ENCODE measurements around the gene ZNF2. TPM values are rescaled to one million over a fixed set of nuclear protein-coding genes. Genes with fewer than 3 reads are reported as not detected.
"Not testable (repeated sequence)": the region's sequence is repeated elsewhere in the genome, so short reads cannot be mapped to it uniquely, and the experiment has no call there.

Gene ZNF2
- total RNA-seq, 1 experiment from 2014 or later: 5.6 TPM

DNA sequence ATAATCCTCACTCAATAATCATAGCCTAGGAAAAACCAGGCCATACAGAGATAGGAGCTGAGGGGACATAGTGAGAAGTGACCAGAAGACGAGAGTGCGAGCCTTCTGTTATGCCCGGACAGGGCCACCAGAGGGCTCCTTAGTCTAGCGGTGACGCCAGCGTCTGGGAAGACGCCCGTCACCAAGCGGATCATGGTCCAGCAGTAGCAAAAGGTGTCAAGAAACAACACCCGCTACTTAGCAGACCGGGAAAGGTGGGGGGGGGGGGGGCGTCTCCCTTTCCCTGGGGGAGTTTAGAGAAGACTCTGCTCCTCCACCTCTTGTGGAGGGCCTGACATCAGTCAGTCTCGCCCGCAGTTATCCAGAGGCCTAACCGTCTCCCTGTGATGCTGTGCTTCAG lies 27.3 kb downstream of the ZNF2 start:
- ATAC-seq; H3K4me3 ChIP-seq (ENCODE audit: low read depth in 2 of 2, low read length in 2 of 2); H3K27me3 ChIP-seq (ENCODE audit: control insufficient read depth, insufficient read depth, low read length); H3K36me3 ChIP-seq (ENCODE audit: control insufficient read depth, insufficient read depth, low read length); BruUV-seq (replicated peaks); in situ Hi-C loops (cut with HindIII; ENCODE audit: low pct_unique_long_range_greater_than_20kb, low sequenced_read_pairs); H3K27ac ChIP-seq (ENCODE audit: low read length); DNase-seq (ENCODE audit: low read depth, low spot score); H3K4me1 ChIP-seq (ENCODE audit: control insufficient read depth, insufficient read depth, low read length); POLR2A ChIA-PET; H3K9me3 ChIP-seq (ENCODE audit: control insufficient read depth, insufficient read depth, low read depth, low read length): not testable (repeated sequence)
- CTCF ChIA-PET: interaction anchor here (0.6 kb wide), 2 partner anchors 26 to 119 kb away, joined by 6 to 8 read pairs; no protein-coding TSS in a partner anchor
- intact Hi-C loops (cut with micrococcal nuclease; ENCODE audit: unreplicated experiment): loop anchor here (5.0 kb wide), 1 partner anchor 124 kb away; no protein-coding TSS in a partner anchor
- peak; percentile 84 for TF ChIP-seq CTCF (IDR thresholded peaks at IDR 0.05)

- no peak overlapping the region for H3K27ac ChIP-seq (ENCODE audit: low read length)
- intact Hi-C loops (cut with micrococcal nuclease; ENCODE audit: unreplicated experiment): no loop called here
- POLR2A ChIA-PET: no interaction called here
- H3K27me3 ChIP-seq (ENCODE audit: control insufficient read depth, insufficient read depth, low read length): no peaks in the 10 kb centered on the region
- CTCF ChIA-PET: no interaction called here
- ATAC-seq (no peak), DNase-seq (ENCODE audit: low read depth, low spot score) (no peak)
- no peak for TF ChIP-seq CTCF (IDR thresholded peaks at IDR 0.05)
- peaks cover 11% of the 10 kb centered on the region for H3K9me3 ChIP-seq (ENCODE audit: control insufficient read depth, insufficient read depth, low read depth, low read length)
- H3K4me3 ChIP-seq (ENCODE audit: low read depth in 2 of 2, low read length in 2 of 2): no peak overlapping the region
- no peaks in the 10 kb centered on the region for H3K36me3 ChIP-seq (ENCODE audit: control insufficient read depth, insufficient read depth, low read length)
- BruUV-seq (replicated peaks): no TSS peak
- peaks cover 4% of the 10 kb centered on the region; the same call in 1 of the 2 replicates for H3K4me1 ChIP-seq (ENCODE audit: control insufficient read depth, insufficient read depth, low read length)
- in situ Hi-C loops (cut with HindIII; ENCODE audit: low pct_unique_long_range_greater_than_20kb, low sequenced_read_pairs): no loop called here
These were observed 38.3 kb downstream of the ZNF2 start for GRCh38 chr2:95203911-95204310.

GRCh38 chr2:95204396-95204795 lies 38.8 kb downstream of the ZNF2 start:
- DNase-seq (ENCODE audit: low read depth, low spot score) (no peak), ATAC-seq (no peak)
- in situ Hi-C loops (cut with HindIII; ENCODE audit: low pct_unique_long_range_greater_than_20kb, low sequenced_read_pairs) (no loop called here), intact Hi-C loops (cut with micrococcal nuclease; ENCODE audit: unreplicated experiment) (no loop called here)
- POLR2A ChIA-PET: no interaction called here
- no peaks in the 10 kb centered on the region for H3K27me3 ChIP-seq (ENCODE audit: control insufficient read depth, insufficient read depth, low read length)
- CTCF ChIA-PET: no interaction called here
- H3K27ac ChIP-seq (ENCODE audit: low read length): no peak overlapping the region
- H3K4me1 ChIP-seq (ENCODE audit: control insufficient read depth, insufficient read depth, low read length): peaks cover 4% of the 10 kb centered on the region; the same call in 1 of the 2 replicates
- no peak for TF ChIP-seq CTCF (IDR thresholded peaks at IDR 0.05)
- no peak for TF ChIP-seq SIN3A (IDR thresholded peaks at IDR 0.05; ENCODE audit: borderline replicate concordance, insufficient read depth, low read depth, low read length)
- no peak for TF ChIP-seq TCF7L2 (IDR thresholded peaks at IDR 0.05; ENCODE audit: low read depth, low read length)
- no peak for TF ChIP-seq POLR2AphosphoS5 (IDR thresholded peaks at IDR 0.05; ENCODE audit: low read depth, low read length)
- no peak for TF ChIP-seq REST (IDR thresholded peaks at IDR 0.05; ENCODE audit: insufficient read depth in 1 of 2, low read depth in 2 of 2, low read length in 1 of 2)
- H3K9me3 ChIP-seq (ENCODE audit: control insufficient read depth, insufficient read depth, low read depth, low read length): peaks cover 15% of the 10 kb centered on the region
- no TSS peak for BruUV-seq (replicated peaks)
- no peaks in the 10 kb centered on the region for H3K36me3 ChIP-seq (ENCODE audit: control insufficient read depth, insufficient read depth, low read length)
- no peak overlapping the region for H3K4me3 ChIP-seq (ENCODE audit: low read depth in 2 of 2, low read length in 2 of 2)
